HL-60/S4 treated with phorbol 12-myristate 13-acetate at 8.2 ng/mL for 4 days and 3 days (cell line): ENCODE measurements around the gene B3GALT5.

ENCODE experiments used
- in situ Hi-C: fragments of 300-500 bp; cut with MboI; formaldehyde crosslinking; loops from 2 replicates; pipeline ENCODE4 v1.15.0; 2022; ENCODE audit warnings: low sequenced_read_pairs

The B3GALT5 gene

DNA sequence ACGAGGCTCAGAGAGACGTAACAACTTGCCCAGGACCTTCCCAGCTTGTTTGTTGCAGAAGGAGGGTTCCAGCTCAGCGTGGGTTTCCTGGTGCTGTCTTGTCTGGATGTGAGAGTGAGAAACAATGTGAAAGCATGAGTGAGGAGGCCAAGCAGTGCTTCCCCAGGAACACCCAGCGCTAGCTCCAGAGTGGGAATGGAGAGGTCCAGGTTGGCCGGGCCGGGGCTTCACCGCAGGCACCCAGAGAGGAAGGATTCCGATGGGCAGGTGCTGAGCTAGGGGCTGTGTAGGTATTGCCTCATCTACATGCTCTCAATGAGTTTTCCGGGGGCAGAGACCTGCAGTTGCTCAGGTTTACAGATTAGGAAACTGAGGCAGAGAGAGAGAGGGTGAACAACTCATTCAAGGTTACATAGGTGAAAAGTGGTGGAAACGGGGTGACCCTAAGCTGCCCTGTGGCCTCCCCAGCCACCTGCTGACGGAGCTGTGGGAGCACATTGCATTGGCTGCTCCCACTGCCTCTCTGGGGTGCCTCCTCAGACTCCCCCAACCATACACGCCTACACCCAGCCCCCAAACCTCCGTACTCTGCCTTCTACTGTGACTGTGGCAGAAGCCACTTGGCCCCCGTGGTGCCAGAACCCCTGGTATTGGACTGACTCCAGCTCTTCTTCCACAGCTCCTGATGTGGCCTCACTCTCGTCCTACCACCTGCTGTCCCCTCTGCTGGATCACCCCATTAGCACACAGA, 51.2 kb downstream of the B3GALT5 start:
- in situ Hi-C loops: no loop called here

DNA sequence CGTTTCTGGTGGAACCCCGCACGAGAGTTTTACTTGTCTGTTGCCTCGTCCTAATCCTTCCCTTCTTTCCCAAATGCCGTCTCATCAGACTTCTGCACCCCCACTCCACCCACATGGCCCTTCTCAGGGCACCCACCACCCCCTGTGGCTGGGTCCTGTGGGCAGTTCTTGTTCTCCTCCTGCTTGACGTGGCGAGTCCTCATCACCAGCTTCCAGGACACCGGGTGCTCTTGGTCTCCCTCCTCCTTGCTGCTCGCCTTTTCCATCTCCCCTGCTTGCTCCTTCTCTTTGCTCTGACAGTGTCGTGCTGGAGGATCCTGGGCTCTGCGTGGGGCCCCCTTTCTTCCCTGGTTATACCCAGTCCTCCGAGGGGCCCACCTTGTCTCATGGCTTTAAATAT, 51.8 kb downstream of the B3GALT5 start:
- in situ Hi-C loops: no loop called here

DNA sequence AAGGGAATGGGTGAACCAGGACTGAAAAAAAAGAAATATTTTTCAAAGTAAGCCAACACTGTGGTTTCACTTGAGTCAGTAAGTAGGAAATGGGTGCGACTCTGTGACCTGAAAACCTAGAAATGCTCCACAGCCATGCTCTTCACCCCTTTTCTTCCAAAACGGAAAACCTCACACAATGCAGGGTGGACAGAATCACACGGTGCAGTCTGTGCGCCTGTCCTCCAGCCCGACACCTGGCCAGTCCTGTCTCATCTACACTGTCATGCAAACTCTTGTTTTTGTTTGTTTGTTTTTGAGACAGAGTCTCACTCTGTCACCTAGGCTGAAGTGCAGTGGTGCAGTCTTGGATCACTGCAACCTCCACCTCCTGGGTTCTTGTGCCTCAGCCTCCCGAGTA, 53.3 kb downstream of the B3GALT5 start:
- in situ Hi-C loops: no loop called here

- in situ Hi-C loops: no loop called here
These were observed 54.1 kb downstream of the B3GALT5 start for GRCh38 chr21:39666681-39667315.

DNA sequence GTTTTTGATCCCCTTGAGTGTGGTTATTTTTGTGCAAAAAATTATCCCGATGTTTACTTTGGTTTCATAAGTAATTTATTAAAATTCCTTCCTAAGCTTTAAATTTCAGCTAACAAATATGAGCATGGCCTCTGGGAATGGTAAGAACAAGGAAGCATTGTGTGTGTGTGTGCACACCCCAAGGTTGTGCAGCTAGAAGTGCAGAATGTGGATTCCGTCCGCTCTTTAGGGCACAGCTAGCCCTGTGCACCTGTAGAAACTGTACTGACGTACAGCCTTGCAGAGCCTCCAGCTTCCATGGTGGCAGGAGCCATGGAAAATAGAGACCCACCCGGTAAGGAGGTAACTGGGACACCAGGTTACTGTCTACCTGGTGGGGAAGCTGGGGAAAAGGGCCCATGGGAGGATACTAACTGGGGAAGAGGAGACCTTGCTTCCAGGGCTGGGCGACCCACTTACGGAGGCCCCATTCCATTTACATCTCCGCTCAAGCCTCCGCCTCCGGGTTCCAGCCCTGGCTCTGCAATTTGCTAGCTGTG, 54.7 kb downstream of the B3GALT5 start:
- in situ Hi-C loops: no loop called here

DNA sequence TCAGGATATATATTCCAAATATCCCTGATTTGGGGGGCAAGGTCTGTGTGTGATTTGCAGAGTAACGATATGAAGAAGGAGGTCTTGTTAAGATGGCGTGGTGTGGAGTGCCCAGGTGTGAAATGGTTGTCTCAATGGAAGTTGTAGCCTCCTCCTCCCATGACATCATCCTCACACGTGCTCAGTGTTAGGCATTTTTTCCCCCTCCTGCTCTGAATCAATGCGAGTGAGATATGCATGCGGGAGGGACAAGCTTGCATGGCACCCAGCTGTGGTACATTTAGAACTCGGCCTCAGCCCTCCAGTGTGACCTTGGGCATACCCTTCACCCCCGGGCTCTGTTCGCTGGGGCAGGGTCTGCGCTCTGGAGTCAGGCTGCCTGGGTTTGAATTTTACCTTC, 55.6 kb downstream of the B3GALT5 start:
- in situ Hi-C loops: no loop called here

- in situ Hi-C loops: no loop called here
These were observed 56.7 kb downstream of the B3GALT5 start for GRCh38 chr21:39669485-39669884.

- in situ Hi-C loops: no loop called here
These were observed 57.4 kb downstream of the B3GALT5 start for GRCh38 chr21:39669976-39670661.

- in situ Hi-C loops: no loop called here
These were observed 58.0 kb downstream of the B3GALT5 start for GRCh38 chr21:39670701-39671100.

- in situ Hi-C loops: no loop called here
These were observed 59.2 kb downstream of the B3GALT5 start for GRCh38 chr21:39671986-39672385.

- in situ Hi-C loops: no loop called here
These were observed 60.4 kb downstream of the B3GALT5 start for GRCh38 chr21:39673163-39673562.

DNA sequence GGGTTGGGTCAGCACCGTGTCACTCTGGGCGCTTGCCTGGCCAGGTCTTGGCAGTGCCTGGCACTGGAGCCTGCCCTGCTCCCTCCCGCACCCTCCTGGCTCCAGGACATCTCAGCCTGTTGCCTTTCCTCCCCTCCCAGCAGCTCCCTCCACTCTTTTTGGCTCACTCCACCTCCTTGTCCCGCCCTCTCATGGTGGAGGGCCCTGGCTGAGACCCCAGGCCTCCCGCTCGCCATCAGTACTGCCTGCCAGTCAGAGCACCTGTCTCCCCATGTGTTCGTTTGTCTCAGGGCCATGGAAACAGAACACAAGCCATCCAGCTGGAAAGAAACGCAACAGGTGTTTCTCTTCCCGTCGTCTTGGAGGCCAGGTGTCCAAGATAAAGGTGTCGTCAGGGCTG, 61.0 kb downstream of the B3GALT5 start:
- in situ Hi-C loops: no loop called here

DNA sequence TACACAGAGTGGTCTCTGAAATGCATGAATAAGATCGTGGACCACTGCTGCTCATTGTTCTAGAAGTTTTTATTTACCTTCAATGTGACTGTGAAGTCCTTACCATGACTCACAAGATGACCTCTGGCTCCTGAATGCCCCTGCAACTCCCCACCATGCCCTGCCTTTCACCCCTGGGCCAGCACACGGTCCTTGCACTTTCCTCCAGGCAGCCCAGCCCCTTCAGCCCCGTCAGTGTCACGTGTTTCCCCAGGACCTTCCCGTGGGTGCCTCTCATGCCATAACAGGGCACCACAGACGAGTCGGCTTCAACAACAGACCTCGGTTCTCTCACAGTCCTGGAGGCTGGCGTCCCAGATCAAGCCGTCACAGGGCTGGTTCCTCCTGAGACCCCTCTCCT, 62.1 kb downstream of the B3GALT5 start:
- in situ Hi-C loops: no loop called here

DNA sequence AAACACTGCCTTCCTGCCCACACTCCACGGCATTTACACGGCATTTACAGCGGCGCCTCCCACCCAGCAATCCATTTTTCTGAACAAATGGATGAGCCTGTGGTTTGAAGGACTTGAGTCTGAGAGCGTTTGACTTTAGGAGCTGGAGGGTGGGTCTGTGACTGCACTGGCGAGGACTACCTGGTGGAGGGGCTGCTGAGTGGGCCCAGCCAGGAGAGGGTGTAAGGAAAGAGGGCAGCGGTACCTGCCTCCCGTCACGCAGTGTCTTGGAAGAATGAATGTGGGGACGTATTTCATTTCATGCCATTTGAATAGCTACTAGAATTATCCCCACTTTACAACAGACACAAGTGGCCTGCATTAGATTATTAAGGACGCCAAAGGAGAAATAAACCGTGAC, 62.9 kb downstream of the B3GALT5 start:
- in situ Hi-C loops: no loop called here

DNA sequence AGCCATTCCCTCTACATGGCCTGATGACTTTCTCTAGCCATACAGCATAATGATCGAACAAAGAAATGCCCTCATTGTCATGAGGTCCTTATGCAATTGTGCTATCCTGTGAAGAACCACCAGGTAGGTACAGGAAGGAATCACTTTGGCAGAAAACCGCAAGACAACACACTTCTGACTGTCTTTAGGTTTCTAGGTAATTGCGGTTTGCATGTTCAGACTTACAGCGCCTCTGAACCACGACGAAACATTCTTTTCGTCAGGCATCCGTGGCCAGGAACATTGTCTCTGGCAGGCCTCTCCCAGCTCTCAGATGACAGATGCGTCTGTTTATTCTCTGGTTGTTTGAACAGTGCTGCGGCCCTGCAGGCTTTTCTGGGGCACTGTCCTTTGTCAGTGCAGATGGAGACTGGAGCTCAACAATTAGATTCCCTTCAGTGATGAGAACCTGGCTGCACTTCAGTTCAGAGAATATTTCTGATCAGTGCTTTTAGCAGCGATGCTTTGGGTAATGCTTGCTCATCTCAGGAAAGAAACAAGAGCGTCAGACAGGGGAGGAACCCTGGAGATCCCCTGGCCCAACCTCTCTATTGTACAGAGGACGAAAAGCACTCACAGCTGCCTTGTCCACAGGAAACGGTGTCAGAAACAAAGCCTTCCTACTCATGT, 63.4 kb downstream of the B3GALT5 start:
- in situ Hi-C loops: no loop called here

- in situ Hi-C loops: no loop called here
These were observed 67.5 kb downstream of the B3GALT5 start for GRCh38 chr21:39680216-39680615.

GRCh38 chr21:39681257-39681656, 68.5 kb downstream of the B3GALT5 start:
- in situ Hi-C loops: no loop called here

GRCh38 chr21:39681845-39682244, 69.1 kb downstream of the B3GALT5 start:
- in situ Hi-C loops: no loop called here

- in situ Hi-C loops: no loop called here
These were observed 72.5 kb downstream of the B3GALT5 start for GRCh38 chr21:39685236-39685635.

DNA sequence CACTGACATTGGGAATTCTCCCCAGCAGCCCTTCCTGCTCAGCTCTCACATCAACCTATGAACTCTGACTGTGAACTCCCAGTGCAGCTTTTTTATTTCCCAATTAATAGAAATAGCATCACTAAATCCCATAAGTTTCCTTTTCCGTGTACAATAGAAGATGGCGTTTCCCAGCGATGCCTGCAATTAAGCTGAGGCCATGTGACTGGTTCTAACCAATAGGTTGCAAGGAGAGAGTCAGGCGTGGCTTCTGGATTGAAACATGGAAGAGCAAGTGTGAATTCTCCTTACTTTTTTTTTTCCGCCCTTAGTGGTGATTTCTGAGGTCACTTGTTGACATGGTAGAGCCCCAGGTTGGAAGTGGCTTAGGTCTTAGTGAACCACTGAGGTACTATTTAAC, 73.3 kb downstream of the B3GALT5 start:
- in situ Hi-C loops: no loop called here
